H1 (cell line): ENCODE data around the gene ARHGDIB. TPM values are rescaled to one million over a fixed set of nuclear protein-coding genes. Genes with fewer than 3 reads are reported as not detected.

Source experiments
- CTCF ChIA-PET: fragments of 300-600 bp; sonication (Branson Sonifier 250); formaldehyde crosslinking; loops from one replicate; lab custom pipeline; 2021; ENCODE audit not compliant: partially characterized antibody; lab: Charles Lee
- POLR2A ChIA-PET: fragments of 300-600 bp; sonication (Branson Sonifier 250); formaldehyde crosslinking; loops from one replicate; lab custom pipeline; 2021; ENCODE audit warnings: inconsistent platforms; ENCODE audit not compliant: partially characterized antibody; lab: Charles Lee
- DNase-seq, 2 experiments: peaks; one replicate each; pipeline versions ENCODE4 v3.0.0 to v3.0.0-alpha.2; 2010 to 2022; ENCODE audit warnings: low spot score in 2 of 2, low read depth in 1 of 2, mixed read lengths in 1 of 2
- FAIRE-seq: peaks from 2 replicates; lab custom pipeline; 2011; peaks lifted over from hg19 to GRCh38; lab: Jason Lieb, UNC
- H2AFZ ChIP-seq: 2 replicates; pipeline ENCODE4 v1.8.1; 2012; ENCODE audit warnings: low read length, inconsistent platforms
- H2AK5ac ChIP-seq: 2 replicates; pipeline ENCODE4 v1.6.1; 2013; ENCODE audit warnings: low read depth, low read length
- H2BK120ac ChIP-seq: replicated peaks from 2 replicates; pipeline ENCODE3; 2013; ENCODE audit warnings: low read depth, low read length, inconsistent platforms
- H2BK12ac ChIP-seq: 2 replicates; pipeline ENCODE4 v1.6.1; 2013; ENCODE audit warnings: low read depth, low read length
- H2BK15ac ChIP-seq: 2 replicates; pipeline ENCODE4 v1.6.1; 2013; ENCODE audit warnings: low read length
- H2BK20ac ChIP-seq: 2 replicates; pipeline ENCODE4 v1.6.1; 2013; ENCODE audit warnings: low read length
- H2BK5ac ChIP-seq: 2 replicates; pipeline ENCODE4 v1.6.1; 2013; ENCODE audit warnings: low read depth, low read length
- H3K14ac ChIP-seq: 2 replicates; pipeline ENCODE4 v1.6.1; 2013; ENCODE audit warnings: inconsistent platforms; ENCODE audit not compliant: insufficient read length
- H3K18ac ChIP-seq: 2 replicates; pipeline ENCODE4 v1.6.1; 2013; ENCODE audit warnings: low read length; ENCODE audit errors: extremely low read depth
- H3K23ac ChIP-seq: 2 replicates; pipeline ENCODE4 v1.6.1; 2013; ENCODE audit warnings: inconsistent platforms; ENCODE audit not compliant: insufficient read length
- H3K23me2 ChIP-seq: 2 replicates; pipeline ENCODE4 v1.6.1; 2013; ENCODE audit warnings: low read depth, low read length
- H3K27ac ChIP-seq: 2 replicates; pipeline ENCODE4 v1.6.1; 2011; ENCODE audit warnings: low read depth, low read length, inconsistent platforms
- H3K27me3 ChIP-seq, 4 experiments: replicated peaks in 1 of 4; 1 replicate in 1 of 4; 2 replicates in 3 of 4; pipeline versions ENCODE4 v1.6.1 to v1.8.1; 2011 to 2013; ENCODE audit warnings: low read length in 3 of 4, mild to moderate bottlenecking in 3 of 4, inconsistent platforms in 2 of 4, mixed read lengths in 2 of 4, moderate library complexity in 1 of 4; ENCODE audit not compliant: control insufficient read depth in 3 of 4, insufficient read depth in 3 of 4; ENCODE audit errors: extremely low read depth in 1 of 4
- H3K36me3 ChIP-seq, 4 experiments: 2 replicates each; pipeline versions ENCODE4 v1.6.1 to v1.8.1; 2011 to 2013; ENCODE audit warnings: mild to moderate bottlenecking in 4 of 4, low read length in 3 of 4, moderate library complexity in 2 of 4, control low read depth in 1 of 4, inconsistent platforms in 1 of 4; ENCODE audit not compliant: insufficient read depth in 4 of 4, control insufficient read depth in 2 of 4
- H3K4ac ChIP-seq: replicated peaks from 2 replicates; pipeline ENCODE3; 2013; ENCODE audit warnings: low read length, low read depth, mixed read lengths, inconsistent platforms; ENCODE audit not compliant: insufficient read length
- H3K4me1 ChIP-seq, 4 experiments: replicated peaks in 1 of 4; 1 replicate in 1 of 4; 2 replicates in 3 of 4; pipeline versions ENCODE4 v1.6.1 to v1.8.1; 2011 to 2013; ENCODE audit warnings: low read length in 3 of 4, inconsistent platforms in 2 of 4, mixed read lengths in 1 of 4; ENCODE audit not compliant: insufficient read depth in 4 of 4, control insufficient read depth in 3 of 4
- H3K4me2 ChIP-seq, 2 experiments: 2 replicates each; pipeline versions ENCODE4 v1.6.1 to v1.8.1; 2011 to 2013; ENCODE audit warnings: low read depth in 2 of 2, low read length in 2 of 2, control low read depth in 1 of 2, inconsistent platforms in 1 of 2, mild to moderate bottlenecking in 1 of 2; ENCODE audit not compliant: insufficient read depth in 1 of 2
- H3K4me3 ChIP-seq, 4 experiments: fragments of 200-600, 300-600 bp in 1 of 4; sonication (generic), shearing (Covaris generic), sonication (Bioruptor Twin) in 1 of 4; 2 replicates each; pipeline versions ENCODE4 v1.5.1 to v1.8.1; 2011 to 2016; ENCODE audit warnings: low read length in 4 of 4, low read depth in 3 of 4, control low read depth in 2 of 4, inconsistent platforms in 2 of 4, mild to moderate bottlenecking in 2 of 4, mixed read lengths in 1 of 4, moderate library complexity in 1 of 4; ENCODE audit not compliant: insufficient read depth in 2 of 4; ENCODE audit errors: extremely low read depth in 1 of 4
- H3K56ac ChIP-seq: replicated peaks from 2 replicates; pipeline ENCODE3; 2013; ENCODE audit warnings: low read depth, mild to moderate bottlenecking, mixed read lengths, low read length, inconsistent platforms; ENCODE audit not compliant: insufficient read length
- H3K79me1 ChIP-seq: 2 replicates; pipeline ENCODE4 v1.6.1; 2013; ENCODE audit warnings: low read depth, low read length, control low read depth
- H3K79me2 ChIP-seq, 2 experiments: 2 replicates each; pipeline versions ENCODE4 v1.6.1 to v1.8.1; 2012 to 2013; ENCODE audit warnings: low read length in 2 of 2, mild to moderate bottlenecking in 2 of 2, inconsistent platforms in 1 of 2; ENCODE audit not compliant: insufficient read depth in 2 of 2, control insufficient read depth in 1 of 2
- H3K9ac ChIP-seq, 4 experiments: replicated peaks in 1 of 4; 1 replicate in 1 of 4; 2 replicates in 3 of 4; pipeline versions ENCODE4 v1.6.1 to v1.8.1; 2011 to 2013; ENCODE audit warnings: low read depth in 3 of 4, low read length in 3 of 4, control low read depth in 2 of 4, mild to moderate bottlenecking in 2 of 4, moderate library complexity in 2 of 4, inconsistent platforms in 1 of 4; ENCODE audit errors: extremely low read depth in 1 of 4
- H3K9me3 ChIP-seq, 2 experiments: 2 replicates each; pipeline versions ENCODE4 v1.6.1 to v1.8.1; 2012 to 2013; ENCODE audit warnings: mild to moderate bottlenecking in 2 of 2, moderate library complexity in 2 of 2, control low read depth in 1 of 2, inconsistent platforms in 1 of 2, low read depth in 1 of 2, low read length in 1 of 2, mixed read lengths in 1 of 2; ENCODE audit not compliant: insufficient read depth in 2 of 2
- H4K20me1 ChIP-seq, 2 experiments: replicated peaks in 1 of 2; 2 replicates each; pipeline versions ENCODE3 to v1.8.1; 2011 to 2013; ENCODE audit warnings: inconsistent platforms in 2 of 2, low read length in 2 of 2, mild to moderate bottlenecking in 1 of 2; ENCODE audit not compliant: insufficient read depth in 2 of 2, control insufficient read depth in 1 of 2
- H4K5ac ChIP-seq: 2 replicates; pipeline ENCODE4 v1.6.1; 2013; ENCODE audit warnings: low read length, low read depth, mixed read lengths, inconsistent platforms; ENCODE audit not compliant: insufficient read length
- H4K8ac ChIP-seq: 2 replicates; pipeline ENCODE4 v1.8.0; 2013; ENCODE audit warnings: mild to moderate bottlenecking, moderate library complexity, low read length, inconsistent platforms; ENCODE audit not compliant: insufficient read depth; ENCODE audit errors: extremely low read depth
- H4K91ac ChIP-seq: replicated peaks from 2 replicates; pipeline ENCODE3; 2013; ENCODE audit warnings: low read length, mixed read lengths, inconsistent platforms; ENCODE audit not compliant: insufficient read length
- CHD2 ChIP-seq: IDR thresholded peaks from 2 replicates; pipeline ENCODE4 v1.6.1; 2012; ENCODE audit warnings: low read length, improper control_type of control experiment
- JUND ChIP-seq: IDR thresholded peaks from 2 replicates; pipeline ENCODE4 v1.6.1; 2011; ENCODE audit warnings: mild to moderate bottlenecking, improper control_type of control experiment, low read length
- KDM5A ChIP-seq: fragments of 200-600 bp; IDR thresholded peaks from 2 replicates; pipeline ENCODE4 v1.7.1; 2012; ENCODE audit warnings: mild to moderate bottlenecking, low read length, inconsistent platforms, mixed read lengths
- POU5F1 ChIP-seq: IDR thresholded peaks from 2 replicates; pipeline ENCODE4 v1.6.1; 2011; ENCODE audit warnings: low read depth, mild to moderate bottlenecking, low read length, moderate library complexity
- USF2 ChIP-seq: IDR thresholded peaks from 2 replicates; pipeline ENCODE4 v1.6.1; 2011; ENCODE audit warnings: low read length, improper control_type of control experiment
- WGBS, 2 experiments: shearing (Covaris generic) in 1 of 2; methylation state at CpG; one replicate each; pipeline versions ENCODE4 v1.1.6 to v1.1.7; 2013 to 2015; ENCODE audit warnings: low lambda C conversion rate in 2 of 2, mixed read lengths in 2 of 2, inconsistent platforms in 1 of 2, low coverage in 1 of 2, missing lambda C conversion rate in 1 of 2; ENCODE audit not compliant: insufficient replicate concordance in 2 of 2, insufficient coverage in 1 of 2, insufficient read length in 1 of 2; ENCODE audit errors: extremely low coverage in 1 of 2, missing lambda C conversion rate in 1 of 2; 5-methylcytosine and 5-hydroxymethylcytosine counted together
- polyA plus RNA-seq, 7 experiments: library from polyadenylated mRNA; depleted of rRNA in 3 of 7; stranded (reverse) in 5 of 7; unstranded in 2 of 7; fragments of >200 nt in 5 of 7; fragments of 200-250 nt in 2 of 7; gene quantifications; 1 replicate in 5 of 7; 2 replicates in 1 of 7; 4 replicates in 1 of 7; pipeline versions ENCODE4 v1.2.1 to v1.2.3, GENCODE V29; 2011 to 2013; ENCODE audit warnings: missing spikeins in 2 of 7, mixed read lengths in 2 of 7
- total RNA-seq: library from RNA; stranded (reverse); fragmentation: NEBNext Ultra II Directional; extraction: Animal tissue kit (Norgen Biotek cat#: 25700); gene quantifications from 2 replicates; pipeline ENCODE4 v1.2.1, GENCODE V29; 2021

ARHGDIB gene
- total and polyA plus RNA-seq, 2 of the 8 experiments (the other 6 are each of a cell fraction or from before 2014, with no cell fraction given): 0.82 to 1.3 TPM

DNA sequence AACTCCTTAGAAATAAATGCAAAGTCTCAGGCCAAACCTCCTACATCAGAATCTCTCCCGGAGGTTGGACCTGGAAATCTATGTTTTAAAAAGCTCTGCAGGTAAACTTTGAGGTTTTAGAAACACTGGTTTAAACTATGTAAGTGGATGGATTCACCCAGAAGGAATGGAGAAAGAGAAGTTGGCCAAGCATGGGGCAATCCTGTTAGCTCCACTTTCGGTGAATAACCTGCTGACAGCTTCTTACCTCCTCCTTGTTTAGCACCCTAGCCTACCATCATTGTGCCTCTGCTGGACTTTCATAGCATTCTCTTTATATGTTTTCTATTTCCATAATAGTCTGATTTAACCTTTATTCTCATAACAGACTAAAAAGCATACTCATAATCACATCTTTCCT lies 3.0 kb upstream of the ARHGDIB start:
- Histone ChIP-seq H3K23ac (no peak overlapping the region), H3K27ac (no peak overlapping the region), H3K36me3 (no peaks in the 10 kb centered on the region), H4K20me1 (no peaks in the 10 kb centered on the region)
- POLR2A ChIA-PET: no interaction called here
- TF ChIP-seq KDM5A (no peak), CHD2 (no peak), JUND (no peak), POU5F1 (no peak), USF2 (no peak)
- TF ChIP-seq, all 59 proteins: peak for 0
- no peak overlapping the region for H3K18ac ChIP-seq
- H2BK120ac ChIP-seq: no peak overlapping the region
- no peak overlapping the region for H4K5ac ChIP-seq
- no peak overlapping the region for H4K91ac ChIP-seq
- no peak overlapping the region for H2BK5ac ChIP-seq
- no peak overlapping the region for H2BK15ac ChIP-seq
- H2AK5ac ChIP-seq: no peak overlapping the region
- no peaks in the 10 kb centered on the region for H3K4me1 ChIP-seq
- no peaks in the 10 kb centered on the region for H3K79me2 ChIP-seq
- no peaks in the 10 kb centered on the region for H3K79me1 ChIP-seq
- no peak overlapping the region for H3K14ac ChIP-seq
- DNase-seq (no peak), FAIRE-seq (no peak)
- no peak overlapping the region for H4K8ac ChIP-seq
- H3K23me2 ChIP-seq: no peaks in the 10 kb centered on the region
- no peaks in the 10 kb centered on the region for H3K9me3 ChIP-seq
- H3K4ac ChIP-seq: no peak overlapping the region
- no peak overlapping the region for H3K9ac ChIP-seq
- no peak overlapping the region for H3K4me3 ChIP-seq
- CTCF ChIA-PET: interaction anchor here (1.5 kb wide), 1 partner anchor 26 kb away, joined by 5 read pairs; the partner anchor contains the start of gene ERP27
- no peak overlapping the region for H2BK20ac ChIP-seq
- no peak overlapping the region for H2BK12ac ChIP-seq
- WGBS, 2 experiments: 50% methylated on average over 2 of the region's 2 CpGs; no CpG with 5 or more reads in 1 of the 2 experiments
- no peak overlapping the region for H2AFZ ChIP-seq
- H3K27me3 ChIP-seq: peaks cover 0 to 1% (median 0%) of the 10 kb centered on the region in 4 experiments; a peak in 1 of 7 replicates
- no peak overlapping the region for H3K4me2 ChIP-seq
- no peak overlapping the region for H3K56ac ChIP-seq
